Ovary (tissue), 3 donors: Measurements from ENCODE around the gene RNASE13.

ENCODE experiments used
- EP300 ChIP-seq: sonication (generic); formaldehyde crosslinking; IDR thresholded peaks from one replicate; pipeline ENCODE4 v1.6.1; 2017; ENCODE audit warnings: antibody characterized with exemption
- POLR2A ChIP-seq: fragments of 450-650 bp; IDR thresholded peaks from one replicate; pipeline ENCODE4 v1.6.1; 2017; ENCODE audit warnings: antibody characterized with exemption, mild to moderate bottlenecking, moderate library complexity
- TF ChIP-seq, protein P1 (sequence below), 3 donors: fragments of 450-650 bp in 2 of 3; fragments of 200-600 bp in 1 of 3; IDR thresholded peaks; one replicate each; pipeline versions ENCODE4 v1.5.1 to v1.8.0; 2016 to 2022; ENCODE audit warnings: antibody characterized with exemption in 3 of 3, mild to moderate bottlenecking in 1 of 3
- donor health status: DM: no; HTN: no; CAD: no.

DNA sequence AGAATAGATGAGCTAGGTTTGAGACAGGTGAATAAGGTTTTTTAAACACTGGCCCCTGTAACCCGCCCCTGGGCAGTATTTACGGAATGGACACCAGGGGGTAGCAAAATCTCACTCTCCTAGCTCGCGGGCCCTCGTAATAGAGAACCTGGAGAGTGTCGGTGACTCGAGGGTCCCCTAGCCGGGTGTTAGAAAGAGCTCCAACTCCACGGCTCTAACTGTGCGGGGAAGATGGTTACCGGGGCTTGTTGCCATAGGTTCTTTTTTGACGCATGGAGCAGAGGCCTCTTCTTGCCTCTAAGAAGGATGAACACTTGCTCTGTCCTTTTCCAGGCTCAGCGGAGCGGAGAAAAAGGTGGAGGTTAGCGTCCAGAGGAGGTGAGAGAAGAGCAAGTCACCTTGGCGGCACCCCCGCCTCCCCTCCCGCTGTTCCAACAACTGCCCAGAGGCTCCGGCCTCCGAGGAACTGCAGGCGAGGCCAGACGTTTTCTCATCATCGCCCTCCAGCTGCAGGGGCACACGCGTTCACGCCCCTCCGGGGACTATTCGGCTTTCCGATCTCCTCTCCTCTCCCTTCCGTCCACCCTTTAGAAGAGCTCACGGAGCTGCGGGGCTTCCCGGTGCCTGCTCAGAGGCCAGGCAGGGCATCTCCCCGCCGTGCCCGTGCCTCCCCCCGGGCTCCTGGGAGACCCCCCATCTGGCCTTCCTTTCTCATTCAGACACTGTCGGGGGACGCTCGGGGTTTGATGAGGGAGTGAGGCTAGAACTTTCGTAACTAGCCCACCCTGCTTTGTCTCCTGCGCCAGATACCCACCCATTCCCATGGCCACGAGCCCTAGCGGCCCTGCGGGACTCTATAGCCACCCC, 34.1 kb upstream of the RNASE13 start:
- TF ChIP-seq, protein P1, sequence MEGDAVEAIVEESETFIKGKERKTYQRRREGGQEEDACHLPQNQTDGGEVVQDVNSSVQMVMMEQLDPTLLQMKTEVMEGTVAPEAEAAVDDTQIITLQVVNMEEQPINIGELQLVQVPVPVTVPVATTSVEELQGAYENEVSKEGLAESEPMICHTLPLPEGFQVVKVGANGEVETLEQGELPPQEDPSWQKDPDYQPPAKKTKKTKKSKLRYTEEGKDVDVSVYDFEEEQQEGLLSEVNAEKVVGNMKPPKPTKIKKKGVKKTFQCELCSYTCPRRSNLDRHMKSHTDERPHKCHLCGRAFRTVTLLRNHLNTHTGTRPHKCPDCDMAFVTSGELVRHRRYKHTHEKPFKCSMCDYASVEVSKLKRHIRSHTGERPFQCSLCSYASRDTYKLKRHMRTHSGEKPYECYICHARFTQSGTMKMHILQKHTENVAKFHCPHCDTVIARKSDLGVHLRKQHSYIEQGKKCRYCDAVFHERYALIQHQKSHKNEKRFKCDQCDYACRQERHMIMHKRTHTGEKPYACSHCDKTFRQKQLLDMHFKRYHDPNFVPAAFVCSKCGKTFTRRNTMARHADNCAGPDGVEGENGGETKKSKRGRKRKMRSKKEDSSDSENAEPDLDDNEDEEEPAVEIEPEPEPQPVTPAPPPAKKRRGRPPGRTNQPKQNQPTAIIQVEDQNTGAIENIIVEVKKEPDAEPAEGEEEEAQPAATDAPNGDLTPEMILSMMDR (IDR thresholded peaks at IDR 0.05) = peak; percentile 37 to 75 (median 71)
- TF ChIP-seq POLR2A (no peak), EP300 (no peak)
